Esophagus squamous epithelium (tissue), 5 donors: ENCODE data around the gene REXO5. TPM values are rescaled to one million over a fixed set of nuclear protein-coding genes. Genes with fewer than 3 reads are reported as not detected.

ENCODE experiments used
- DNase-seq: peaks from one replicate; lab custom pipeline; 2025; lab: John Stamatoyannopoulos, UW
- H3K27ac ChIP-seq, 4 donors: fragments of 200-600 bp; sonication (generic); one replicate each; pipeline ENCODE4 v1.5.1; 2016 to 2019; ENCODE audit warnings: mild to moderate bottlenecking in 1 of 4
- H3K27me3 ChIP-seq, 4 donors: fragments of 200-600 bp; sonication (generic); 1 replicate in 3 of 4; 2 replicates in 1 of 4; pipeline versions ENCODE4 v1.5.1 to v1.6.0; 2017 to 2021; ENCODE audit warnings: antibody characterized with exemption in 1 of 4
- H3K36me3 ChIP-seq, 3 donors: fragments of 200-600 bp; sonication (generic); one replicate each; pipeline ENCODE4 v1.5.1; 2016 to 2019
- H3K4me1 ChIP-seq, 3 donors: fragments of 200-600 bp; sonication (generic); one replicate each; pipeline ENCODE4 v1.5.1; 2017 to 2019
- H3K4me3 ChIP-seq, 4 donors: fragments of 200-600 bp; sonication (generic); 1 replicate in 3 of 4; 2 replicates in 1 of 4; pipeline ENCODE4 v1.5.1; 2016 to 2019; ENCODE audit warnings: mild to moderate bottlenecking in 2 of 4, moderate library complexity in 1 of 4
- H3K9me3 ChIP-seq, 3 donors: fragments of 200-600 bp; sonication (generic); one replicate each; pipeline ENCODE4 v1.5.1; 2016 to 2019
- POLR2A ChIP-seq, 4 donors: fragments of 450-650 bp; IDR thresholded peaks; one replicate each; pipeline ENCODE4 v1.6.1; 2017; ENCODE audit warnings: antibody characterized with exemption in 4 of 4, mild to moderate bottlenecking in 4 of 4, moderate library complexity in 3 of 4
- WGBS, 2 donors: methylation state at CpG; one replicate each; pipeline ENCODE4 v1.1.5; 2018; 5-methylcytosine and 5-hydroxymethylcytosine counted together
- intact Hi-C: fragments of 100-400 bp; cut with DNase I; formaldehyde crosslinking; loops from one replicate; pipeline ENCODE4 v1.15.0; 2022
- total RNA-seq, 4 donors: library from RNA; depleted of rRNA; stranded (reverse); fragments of >200 nt; gene quantifications; one replicate each; pipeline ENCODE4 v1.1.0, GENCODE V29; 2016
- TF ChIP-seq, protein P1 (sequence below), 6 experiments: fragments of 450-650 bp in 4 of 6; fragments of 200-600 bp in 2 of 6; sonication (generic) in 2 of 6; IDR thresholded peaks; one replicate each; pipeline ENCODE4 v1.5.1; 2016 to 2019; ENCODE audit warnings: antibody characterized with exemption in 6 of 6, mild to moderate bottlenecking in 4 of 6, moderate library complexity in 4 of 6
- donor health status: DM: yes; HTN: yes; CAD: no.

The REXO5 gene
- total RNA-seq, 4 donors from 2014 or later, result 0.49 to 3.2 (median 2.7) TPM

GRCh38 chr16:20838240-20838639 lies 31.9 kb downstream of the REXO5 start:
- H3K36me3 ChIP-seq, result peaks cover 0 to 58% (median 0%) of the 10 kb centered on the region in 3 donors
- WGBS, 2 donors, result 80 to 88% methylated on average over 1 of the region's 1 CpG

GRCh38 chr16:20839504-20839903 lies 33.2 kb downstream of the REXO5 start:
- H3K27me3 ChIP-seq, result no peaks in the 10 kb centered on the region
- no peak for DNase-seq
- 83 to 85% methylated on average over 2 of the region's 2 CpGs for WGBS, 2 donors
- no peak overlapping the region for H3K27ac ChIP-seq
- intact Hi-C loops, result no loop called here
- no peaks in the 10 kb centered on the region for H3K9me3 ChIP-seq
- peaks cover 0 to 49% (median 0%) of the 10 kb centered on the region in 3 donors for H3K36me3 ChIP-seq
- TF ChIP-seq POLR2A (IDR thresholded peaks at IDR 0.05), result no peak
- TF ChIP-seq, protein P1, sequence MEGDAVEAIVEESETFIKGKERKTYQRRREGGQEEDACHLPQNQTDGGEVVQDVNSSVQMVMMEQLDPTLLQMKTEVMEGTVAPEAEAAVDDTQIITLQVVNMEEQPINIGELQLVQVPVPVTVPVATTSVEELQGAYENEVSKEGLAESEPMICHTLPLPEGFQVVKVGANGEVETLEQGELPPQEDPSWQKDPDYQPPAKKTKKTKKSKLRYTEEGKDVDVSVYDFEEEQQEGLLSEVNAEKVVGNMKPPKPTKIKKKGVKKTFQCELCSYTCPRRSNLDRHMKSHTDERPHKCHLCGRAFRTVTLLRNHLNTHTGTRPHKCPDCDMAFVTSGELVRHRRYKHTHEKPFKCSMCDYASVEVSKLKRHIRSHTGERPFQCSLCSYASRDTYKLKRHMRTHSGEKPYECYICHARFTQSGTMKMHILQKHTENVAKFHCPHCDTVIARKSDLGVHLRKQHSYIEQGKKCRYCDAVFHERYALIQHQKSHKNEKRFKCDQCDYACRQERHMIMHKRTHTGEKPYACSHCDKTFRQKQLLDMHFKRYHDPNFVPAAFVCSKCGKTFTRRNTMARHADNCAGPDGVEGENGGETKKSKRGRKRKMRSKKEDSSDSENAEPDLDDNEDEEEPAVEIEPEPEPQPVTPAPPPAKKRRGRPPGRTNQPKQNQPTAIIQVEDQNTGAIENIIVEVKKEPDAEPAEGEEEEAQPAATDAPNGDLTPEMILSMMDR (IDR thresholded peaks at IDR 0.05), result no peak
- H3K4me1 ChIP-seq, result peaks cover 0 to 8% (median 0%) of the 10 kb centered on the region in 3 donors
- no peak overlapping the region for H3K4me3 ChIP-seq

More at GRCh38 chr16:20838240-20838639, 31.9 kb downstream of the REXO5 start:
- TF ChIP-seq, protein P1 (IDR thresholded peaks at IDR 0.05), result no peak
- no peak for TF ChIP-seq POLR2A (IDR thresholded peaks at IDR 0.05)
- intact Hi-C loops, result no loop called here
- H3K9me3 ChIP-seq, result no peaks in the 10 kb centered on the region
- no peaks in the 10 kb centered on the region for H3K4me1 ChIP-seq
- H3K4me3 ChIP-seq, result no peak overlapping the region
- no peak overlapping the region for H3K27ac ChIP-seq
- no peak for DNase-seq
- H3K27me3 ChIP-seq, result no peaks in the 10 kb centered on the region

GRCh38 chr16:20844054-20844453 lies 37.7 kb downstream of the REXO5 start:
- H3K36me3 ChIP-seq, result peaks cover 0 to 34% (median 0%) of the 10 kb centered on the region in 3 donors
- DNase-seq, result no peak
- 76 to 94% methylated on average over 2 of the region's 2 CpGs for WGBS, 2 donors
- peak overlapping the region in 1 of 4 donors; percentile 53 for H3K27ac ChIP-seq
- H3K9me3 ChIP-seq, result no peaks in the 10 kb centered on the region
- H3K4me3 ChIP-seq, result no peak overlapping the region
- no peaks in the 10 kb centered on the region for H3K27me3 ChIP-seq
- H3K4me1 ChIP-seq, result peaks cover 0 to 14% (median 0%) of the 10 kb centered on the region in 3 donors
- intact Hi-C loops, result no loop called here
- TF ChIP-seq POLR2A (IDR thresholded peaks at IDR 0.05), result no peak
- TF ChIP-seq, protein P1 (IDR thresholded peaks at IDR 0.05), result no peak

DNA sequence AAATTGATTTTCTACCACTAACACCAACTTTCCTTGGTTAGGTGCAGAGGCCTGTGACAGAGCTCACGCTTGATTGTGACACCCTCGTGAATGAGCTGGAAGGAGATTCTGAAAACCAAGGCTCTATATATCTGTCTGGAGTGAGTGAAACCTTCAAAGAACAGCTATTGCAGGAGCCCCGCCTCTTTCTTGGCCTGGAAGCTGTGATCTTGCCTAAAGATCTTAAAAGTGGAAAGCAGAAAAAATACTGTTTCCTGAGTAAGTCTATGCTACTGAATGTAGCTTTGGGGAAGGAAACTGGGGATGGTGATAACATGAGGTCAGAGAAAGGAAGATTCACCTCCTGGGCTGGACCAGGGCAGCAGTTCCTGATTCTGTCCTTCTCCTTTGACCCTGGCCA lies 38.3 kb downstream of the REXO5 start:
- Histone ChIP-seq H3K4me1 (peaks cover 0 to 17% (median 0%) of the 10 kb centered on the region in 3 donors), H3K9me3 (no peaks in the 10 kb centered on the region), H3K27me3 (no peaks in the 10 kb centered on the region), H3K36me3 (peaks cover 0 to 28% (median 0%) of the 10 kb centered on the region in 3 donors), H3K4me3 (no peak overlapping the region), H3K27ac (peak overlapping the region in 2 of 4 donors; percentile 38 to 53)
- DNase-seq, result no peak
- no peak for TF ChIP-seq POLR2A (IDR thresholded peaks at IDR 0.05)
- TF ChIP-seq, protein P1 (IDR thresholded peaks at IDR 0.05), result no peak
- intact Hi-C loops, result no loop called here
- WGBS, 2 donors, result 26 to 48% methylated on average over 3 of the region's 3 CpGs

DNA sequence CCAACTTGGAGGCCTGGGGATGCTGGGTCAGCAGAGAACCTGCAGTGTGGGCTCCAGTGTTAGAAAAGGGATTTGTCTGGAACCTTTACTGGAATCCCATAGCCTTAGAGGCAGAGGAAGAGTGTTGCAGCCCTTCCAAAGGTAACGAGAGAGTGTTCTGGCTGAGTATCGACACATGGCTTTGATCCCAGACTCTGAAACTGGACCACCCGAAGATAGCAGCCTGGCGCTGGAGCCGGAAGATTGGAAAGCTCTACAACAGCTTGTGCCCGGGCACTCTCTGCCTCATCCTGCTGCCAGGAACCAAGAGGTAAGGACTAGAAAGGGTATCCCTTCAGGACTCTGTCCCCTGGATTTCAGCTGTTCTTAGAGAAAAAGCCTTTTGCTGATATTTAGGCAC lies 39.7 kb downstream of the REXO5 start:
- DNase-seq, result no peak
- no peak overlapping the region for H3K4me3 ChIP-seq
- no peak overlapping the region for H3K27ac ChIP-seq
- peaks cover 5 to 31% (median 12%) of the 10 kb centered on the region in 3 donors for H3K4me1 ChIP-seq
- TF ChIP-seq, protein P1 (IDR thresholded peaks at IDR 0.05), result no peak
- TF ChIP-seq POLR2A (IDR thresholded peaks at IDR 0.05), result no peak
- no peaks in the 10 kb centered on the region for H3K27me3 ChIP-seq
- 63 to 89% methylated on average over 5 to 6 of the region's 6 CpGs for WGBS, 2 donors
- H3K36me3 ChIP-seq, result peaks cover 0 to 17% (median 0%) of the 10 kb centered on the region in 3 donors
- no peaks in the 10 kb centered on the region for H3K9me3 ChIP-seq
- intact Hi-C loops, result loop anchor here (5.0 kb wide), 1 partner anchor 236 kb away; no protein-coding TSS in a partner anchor
